ENCODE results near the gene NR2F1-AS1. TPM values are rescaled to one million over a fixed set of nuclear protein-coding genes. Genes with fewer than 3 reads are reported as not detected.

Gene NR2F1-AS1
- total and polyA plus RNA-seq, 2 of the 4 experiments (the other 2 are of a cell fraction), result 12.5 to 12.8 TPM

GRCh38 chr5:93479982-93480509 lies 101.0 kb downstream of the NR2F1-AS1 start:
- Histone ChIP-seq H3K36me3 (ENCODE audit: control insufficient read depth, insufficient read depth, low read length) (no peaks in the 10 kb centered on the region), H3K4ac (ENCODE audit: low read depth, low read length) (no peak overlapping the region), H4K8ac (ENCODE audit: low read depth in 2 of 2, low read length in 2 of 2) (no peak overlapping the region), H2AFZ (replicated peaks; ENCODE audit: low read length, poor library complexity) (no peak overlapping the region), H3K9me3 (ENCODE audit: control insufficient read depth, insufficient read depth, low read length) (peaks cover 4% of the 10 kb centered on the region), H4K91ac (ENCODE audit: insufficient read depth, low read depth, low read length) (no peak overlapping the region), H2BK5ac (ENCODE audit: low read depth, low read length, poor library complexity, severe bottlenecking) (no peak overlapping the region), H3K56ac (ENCODE audit: extremely low read depth, insufficient read depth, low read length) (no peak overlapping the region), H2AK5ac (ENCODE audit: low read depth, low read length) (no peak overlapping the region), H2AK9ac (replicated peaks; ENCODE audit: low read depth, low read length, poor library complexity) (no peak overlapping the region), H3K4me2 (ENCODE audit: low read depth, low read length) (no peak overlapping the region), H3K4me1 (ENCODE audit: control insufficient read depth, insufficient read depth, low read length) (no peaks in the 10 kb centered on the region), H2BK15ac (ENCODE audit: low read depth, low read length) (no peak overlapping the region), H3K14ac (replicated peaks; ENCODE audit: low read depth, low read length) (no peak overlapping the region), H3K4me3 (ENCODE audit: insufficient read depth, low read depth, low read length) (no peak overlapping the region), H4K20me1 (ENCODE audit: insufficient read depth, low read length) (no peaks in the 10 kb centered on the region), H2BK120ac (ENCODE audit: low read depth, low read length) (no peak overlapping the region), H3K27me3 (ENCODE audit: control insufficient read depth, insufficient read depth, low read length) (no peaks in the 10 kb centered on the region), H3K27ac (ENCODE audit: insufficient read depth, low read length) (no peak overlapping the region), H3K79me1 (ENCODE audit: low read depth in 1 of 2, low read length in 2 of 2) (peaks cover 0 to 5% of the 10 kb centered on the region in 2 experiments; a peak in 2 of 4 replicates), H2BK20ac (ENCODE audit: low read depth, low read length) (no peak overlapping the region), H3K9me1 (ENCODE audit: insufficient read depth, low read length) (no peaks in the 10 kb centered on the region), H4K5ac (ENCODE audit: low read depth, low read length) (no peak overlapping the region), H3K23ac (ENCODE audit: low read depth, low read length) (no peak overlapping the region), H3K18ac (ENCODE audit: low read depth, low read length) (no peak overlapping the region), H3K9ac (ENCODE audit: low read depth, low read length) (no peak overlapping the region)
- ChIA-PET CTCF (no interaction called here), POLR2A (ENCODE audit: unreplicated experiment) (no interaction called here)
- dilution Hi-C loops (cut with HindIII; ENCODE audit: low sequenced_read_pairs, unreplicated experiment) (no loop called here), intact Hi-C loops (cut with micrococcal nuclease) (no loop called here), in situ Hi-C loops (cut with MboI; ENCODE audit: low sequenced_read_pairs) (no loop called here)
- BruUV-seq (replicated peaks), result no TSS peak
- ATAC-seq (ENCODE audit: low read depth) (no peak), DNase-seq (no peak)
- TF ChIP-seq SMC3 (IDR thresholded peaks at IDR 0.05; ENCODE audit: low read depth, low read length) (no peak), USF2 (IDR thresholded peaks at IDR 0.05; ENCODE audit: low read depth, low read length) (no peak), CHD1 (IDR thresholded peaks at IDR 0.05; ENCODE audit: low read depth, low read length) (no peak), RCOR1 (IDR thresholded peaks at IDR 0.05; ENCODE audit: insufficient replicate concordance, low read length) (no peak), FOS (IDR thresholded peaks at IDR 0.05; ENCODE audit: low read depth, low read length) (no peak), RFX5 (IDR thresholded peaks at IDR 0.05; ENCODE audit: low read depth, low read length) (no peak), MAZ (IDR thresholded peaks at IDR 0.05; ENCODE audit: borderline replicate concordance, low read depth, low read length) (no peak), POLR2A (IDR thresholded peaks at IDR 0.05; ENCODE audit: low read depth, low read length) (no peak), BHLHE40 (IDR thresholded peaks at IDR 0.05; ENCODE audit: low read depth, low read length) (no peak), MAFK (IDR thresholded peaks at IDR 0.05; ENCODE audit: low read depth, low read length) (no peak), ELK1 (IDR thresholded peaks at IDR 0.05; ENCODE audit: borderline replicate concordance, low read depth, low read length) (no peak), CEBPB (IDR thresholded peaks at IDR 0.05; ENCODE audit: low read depth, low read length) (no peak)
- TF ChIP-seq, protein P1, sequence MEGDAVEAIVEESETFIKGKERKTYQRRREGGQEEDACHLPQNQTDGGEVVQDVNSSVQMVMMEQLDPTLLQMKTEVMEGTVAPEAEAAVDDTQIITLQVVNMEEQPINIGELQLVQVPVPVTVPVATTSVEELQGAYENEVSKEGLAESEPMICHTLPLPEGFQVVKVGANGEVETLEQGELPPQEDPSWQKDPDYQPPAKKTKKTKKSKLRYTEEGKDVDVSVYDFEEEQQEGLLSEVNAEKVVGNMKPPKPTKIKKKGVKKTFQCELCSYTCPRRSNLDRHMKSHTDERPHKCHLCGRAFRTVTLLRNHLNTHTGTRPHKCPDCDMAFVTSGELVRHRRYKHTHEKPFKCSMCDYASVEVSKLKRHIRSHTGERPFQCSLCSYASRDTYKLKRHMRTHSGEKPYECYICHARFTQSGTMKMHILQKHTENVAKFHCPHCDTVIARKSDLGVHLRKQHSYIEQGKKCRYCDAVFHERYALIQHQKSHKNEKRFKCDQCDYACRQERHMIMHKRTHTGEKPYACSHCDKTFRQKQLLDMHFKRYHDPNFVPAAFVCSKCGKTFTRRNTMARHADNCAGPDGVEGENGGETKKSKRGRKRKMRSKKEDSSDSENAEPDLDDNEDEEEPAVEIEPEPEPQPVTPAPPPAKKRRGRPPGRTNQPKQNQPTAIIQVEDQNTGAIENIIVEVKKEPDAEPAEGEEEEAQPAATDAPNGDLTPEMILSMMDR (conservative IDR thresholded peaks at IDR 0.05; ENCODE audit: low read depth, low read length), result no peak

Measured in IMR-90 (cell line).